Measurements from ENCODE around the gene CCNT2.

CCNT2 gene

GRCh38 chr2:134927195-134927594 is 8.6 kb downstream of the CCNT2 start:
- Histone ChIP-seq H3K4me3 (ENCODE audit: low read depth, low read length) (no peak overlapping the region), H3K36me3 (no peaks in the 10 kb centered on the region), H3K4me1 (no peaks in the 10 kb centered on the region), H3K27me3 (no peaks in the 10 kb centered on the region), H3K9me3 (no peaks in the 10 kb centered on the region)
- no peak for DNase-seq
- TF ChIP-seq, protein P1, sequence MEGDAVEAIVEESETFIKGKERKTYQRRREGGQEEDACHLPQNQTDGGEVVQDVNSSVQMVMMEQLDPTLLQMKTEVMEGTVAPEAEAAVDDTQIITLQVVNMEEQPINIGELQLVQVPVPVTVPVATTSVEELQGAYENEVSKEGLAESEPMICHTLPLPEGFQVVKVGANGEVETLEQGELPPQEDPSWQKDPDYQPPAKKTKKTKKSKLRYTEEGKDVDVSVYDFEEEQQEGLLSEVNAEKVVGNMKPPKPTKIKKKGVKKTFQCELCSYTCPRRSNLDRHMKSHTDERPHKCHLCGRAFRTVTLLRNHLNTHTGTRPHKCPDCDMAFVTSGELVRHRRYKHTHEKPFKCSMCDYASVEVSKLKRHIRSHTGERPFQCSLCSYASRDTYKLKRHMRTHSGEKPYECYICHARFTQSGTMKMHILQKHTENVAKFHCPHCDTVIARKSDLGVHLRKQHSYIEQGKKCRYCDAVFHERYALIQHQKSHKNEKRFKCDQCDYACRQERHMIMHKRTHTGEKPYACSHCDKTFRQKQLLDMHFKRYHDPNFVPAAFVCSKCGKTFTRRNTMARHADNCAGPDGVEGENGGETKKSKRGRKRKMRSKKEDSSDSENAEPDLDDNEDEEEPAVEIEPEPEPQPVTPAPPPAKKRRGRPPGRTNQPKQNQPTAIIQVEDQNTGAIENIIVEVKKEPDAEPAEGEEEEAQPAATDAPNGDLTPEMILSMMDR (IDR thresholded peaks at IDR 0.05; ENCODE audit: low read depth, low read length): no peak

- Histone ChIP-seq H3K4me1 (no peaks in the 10 kb centered on the region), H3K9me3 (no peaks in the 10 kb centered on the region), H3K36me3 (no peaks in the 10 kb centered on the region; the same call in 1 of the 2 replicates), H3K27me3 (no peaks in the 10 kb centered on the region), H3K4me3 (ENCODE audit: low read depth, low read length) (no peak overlapping the region)
- TF ChIP-seq, protein P1 (IDR thresholded peaks at IDR 0.05; ENCODE audit: low read depth, low read length): no peak
- DNase-seq: no peak
These were observed 14.4 kb downstream of the CCNT2 start for GRCh38 chr2:134932864-134933526.

GRCh38 chr2:134933732-134934131 is 15.1 kb downstream of the CCNT2 start:
- H3K9me3 ChIP-seq: no peaks in the 10 kb centered on the region
- TF ChIP-seq, protein P1 (IDR thresholded peaks at IDR 0.05; ENCODE audit: low read depth, low read length): no peak
- no peak for DNase-seq
- H3K4me3 ChIP-seq (ENCODE audit: low read depth, low read length): no peak overlapping the region
- no peaks in the 10 kb centered on the region for H3K4me1 ChIP-seq
- H3K27me3 ChIP-seq: no peaks in the 10 kb centered on the region
- no peaks in the 10 kb centered on the region; the same call in none of the 2 replicates for H3K36me3 ChIP-seq

- no peaks in the 10 kb centered on the region; the same call in none of the 2 replicates for H3K36me3 ChIP-seq
- TF ChIP-seq, protein P1 (IDR thresholded peaks at IDR 0.05; ENCODE audit: low read depth, low read length): no peak
These were observed 15.5 kb downstream of the CCNT2 start for GRCh38 chr2:134934150-134934549.

DNA sequence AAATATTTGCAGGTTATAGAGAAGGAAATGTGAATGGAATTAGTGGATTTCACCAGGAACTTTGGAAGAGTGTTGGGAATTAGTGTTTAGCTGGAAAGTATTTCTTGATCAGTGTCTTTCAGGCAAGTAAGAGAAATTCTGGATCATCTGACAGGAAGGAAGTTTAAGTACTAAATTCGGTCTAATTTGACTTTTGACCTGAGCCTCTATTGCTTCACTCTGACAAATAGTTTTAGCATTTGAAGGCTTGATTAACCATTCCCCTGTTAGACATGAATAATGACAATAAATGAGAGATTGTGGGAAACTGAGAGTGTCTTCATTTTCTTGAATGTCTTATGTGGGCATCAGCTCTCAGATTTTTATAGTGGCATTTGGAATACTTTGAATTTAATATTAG is 16.0 kb downstream of the CCNT2 start:
- no peak for DNase-seq
- Histone ChIP-seq H3K4me1 (no peaks in the 10 kb centered on the region), H3K4me3 (ENCODE audit: low read depth, low read length) (no peak overlapping the region), H3K36me3 (no peaks in the 10 kb centered on the region; the same call in none of the 2 replicates), H3K9me3 (no peaks in the 10 kb centered on the region), H3K27me3 (no peaks in the 10 kb centered on the region)
- TF ChIP-seq, protein P1 (IDR thresholded peaks at IDR 0.05; ENCODE audit: low read depth, low read length): no peak

More at GRCh38 chr2:134934150-134934549, 15.5 kb downstream of the CCNT2 start:
- H3K4me1 ChIP-seq: no peaks in the 10 kb centered on the region
- DNase-seq: no peak
- H3K27me3 ChIP-seq: no peaks in the 10 kb centered on the region
- H3K4me3 ChIP-seq (ENCODE audit: low read depth, low read length): no peak overlapping the region
- H3K9me3 ChIP-seq: no peaks in the 10 kb centered on the region

DNA sequence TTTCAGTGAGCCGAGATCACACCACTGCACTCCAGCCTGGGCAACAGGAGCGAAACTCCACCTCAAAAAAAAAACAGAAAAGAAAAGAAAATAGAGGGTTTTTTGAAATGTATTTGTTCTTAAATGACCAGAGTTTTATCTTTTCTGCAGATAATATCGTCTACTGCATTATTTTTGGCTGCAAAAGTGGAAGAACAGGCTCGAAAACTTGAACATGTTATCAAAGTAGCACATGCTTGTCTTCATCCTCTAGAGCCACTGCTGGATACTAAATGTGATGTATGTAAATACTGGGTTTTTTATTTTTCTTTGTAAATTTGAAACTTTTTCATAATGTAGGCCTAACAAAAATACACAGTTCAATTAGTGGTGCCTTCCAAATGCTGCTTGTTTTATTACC is 18.1 kb downstream of the CCNT2 start:
- Histone ChIP-seq H3K9me3 (no peaks in the 10 kb centered on the region), H3K4me1 (no peaks in the 10 kb centered on the region), H3K36me3 (peaks cover 4% of the 10 kb centered on the region), H3K27me3 (no peaks in the 10 kb centered on the region), H3K4me3 (ENCODE audit: low read depth, low read length) (no peak overlapping the region)
- TF ChIP-seq, protein P1 (IDR thresholded peaks at IDR 0.05; ENCODE audit: low read depth, low read length): no peak
- DNase-seq: no peak
